GM12878 (cell line): ENCODE measurements around the gene TCOF1. TPM values are rescaled to one million over a fixed set of nuclear protein-coding genes. Genes with fewer than 3 reads are reported as not detected.

Source experiments
- ATF7 ChIP-seq: fragments of 450-650 bp; IDR thresholded peaks from 2 replicates; pipeline ENCODE4 v1.6.1; 2016; ENCODE audit warnings: low read depth, mild to moderate bottlenecking
- CREB1 ChIP-seq: IDR thresholded peaks from 2 replicates; pipeline ENCODE4 v1.6.1; 2012; ENCODE audit warnings: low read depth, mild to moderate bottlenecking, inconsistent platforms
- DPF2 ChIP-seq: fragments of 450-650 bp; IDR thresholded peaks from 2 replicates; pipeline ENCODE4 v1.6.1; 2017; ENCODE audit warnings: mild to moderate bottlenecking
- EZH2 ChIP-seq: IDR thresholded peaks from 2 replicates; pipeline ENCODE4 v1.6.1; 2012; ENCODE audit warnings: low read depth, mild to moderate bottlenecking, control low read depth, inconsistent platforms, low read length, borderline replicate concordance; ENCODE audit not compliant: control insufficient read depth
- IKZF2 ChIP-seq, 2 experiments: fragments of 450-650 bp; IDR thresholded peaks; 2 replicates each; pipeline ENCODE4 v1.6.1; 2017; ENCODE audit warnings: mild to moderate bottlenecking in 2 of 2, moderate library complexity in 2 of 2
- IRF4 ChIP-seq: IDR thresholded peaks from 2 replicates; pipeline ENCODE4 v1.6.1; 2011; ENCODE audit warnings: low read depth, low read length
- MXI1 ChIP-seq: fragments of 150-350 bp; IDR thresholded peaks from 2 replicates; pipeline ENCODE4 v1.6.1; 2011; ENCODE audit warnings: low read depth, mild to moderate bottlenecking, inconsistent platforms, low read length, improper control_type of control experiment
- MYC ChIP-seq: IDR thresholded peaks from 2 replicates; pipeline ENCODE4 v1.6.1; 2011; ENCODE audit warnings: mild to moderate bottlenecking, low read length, moderate library complexity, inconsistent platforms; ENCODE audit not compliant: insufficient read depth, insufficient replicate concordance, insufficient read length, severe bottlenecking
- NFIC ChIP-seq: IDR thresholded peaks from 2 replicates; pipeline ENCODE4 v1.6.1; 2012; ENCODE audit warnings: low read depth, mild to moderate bottlenecking, inconsistent platforms, low read length, moderate library complexity
- POLR2AphosphoS2 ChIP-seq: IDR thresholded peaks from 2 replicates; pipeline ENCODE4 v1.6.1; 2011; ENCODE audit warnings: low read depth, mild to moderate bottlenecking, low read length, improper control_type of control experiment, moderate library complexity
- RUNX3 ChIP-seq: IDR thresholded peaks from 2 replicates; pipeline ENCODE4 v1.6.1; 2012; ENCODE audit warnings: low read length, inconsistent platforms
- SP1 ChIP-seq: IDR thresholded peaks from one replicate; pipeline ENCODE4 v1.6.1; 2011; ENCODE audit warnings: low read depth, low read length
- YBX1 ChIP-seq: fragments of 450-650 bp; IDR thresholded peaks from 2 replicates; pipeline ENCODE4 v1.6.1; 2016; ENCODE audit warnings: antibody characterized with exemption
- YY1 ChIP-seq: IDR thresholded peaks from 2 replicates; pipeline ENCODE4 v1.6.1; 2011; ENCODE audit warnings: low read depth, mild to moderate bottlenecking, low read length
- ZSCAN29 ChIP-seq: fragments of 450-650 bp; IDR thresholded peaks from 2 replicates; pipeline ENCODE4 v1.6.1; 2017; ENCODE audit warnings: mild to moderate bottlenecking, moderate library complexity
- polyA plus RNA-seq, 11 experiments: library from polyadenylated mRNA; depleted of rRNA in 4 of 11; unstranded in 6 of 11; stranded (reverse) in 5 of 11; fragments of >200 nt; fragmentation: Nextera tagmentation in 4 of 11; fragmentation: Illumina TruSeq in 1 of 11; extraction: Ambion mirVana in 4 of 11; extraction: Trizol in 1 of 11; gene quantifications; 1 replicate in 1 of 11; 2 replicates in 10 of 11; pipeline versions ENCODE4 v1.2.1 to v1.2.3, GENCODE V29; 2011 to 2016; ENCODE audit warnings: inconsistent platforms in 2 of 11, missing spikeins in 2 of 11, low read depth in 1 of 11
- total RNA-seq, 4 experiments: library from RNA; depleted of rRNA in 3 of 4; stranded (reverse); fragments of >200 nt in 3 of 4; fragmentation: Illumina TruSeq in 1 of 4; extraction: Trizol in 1 of 4; gene quantifications; 2 replicates each; pipeline versions ENCODE4 v1.2.1 to v1.2.3, GENCODE V29; 2013 to 2021
- TF ChIP-seq, protein P1 (sequence below): fragments of 450-650 bp; IDR thresholded peaks from 2 replicates; pipeline ENCODE4 v1.6.1; 2017; ENCODE audit warnings: antibody characterized with exemption, mild to moderate bottlenecking, moderate library complexity
- TF ChIP-seq, protein P2 (sequence below): fragments of 450-650 bp; formaldehyde crosslinking; IDR thresholded peaks from 2 replicates; pipeline ENCODE4 v1.4.0; 2022; ENCODE audit warnings: mild to moderate bottlenecking, moderate library complexity
- TF ChIP-seq, protein P3 (sequence below): fragments of 450-650 bp; IDR thresholded peaks from 2 replicates; pipeline ENCODE4 v1.6.1; 2017; ENCODE audit warnings: low read depth, mild to moderate bottlenecking, moderate library complexity
- TF ChIP-seq, protein P4 (sequence below): fragments of 450-650 bp; formaldehyde crosslinking; IDR thresholded peaks from 2 replicates; pipeline ENCODE4 v1.4.0; 2020; ENCODE audit warnings: mild to moderate bottlenecking, moderate library complexity

TCOF1 gene
- total and polyA plus RNA-seq, 10 of the 15 experiments (the other 5 are each of a cell fraction or from before 2014, with no cell fraction given), result 8.7 to 83.9 (median 38.9) TPM

DNA sequence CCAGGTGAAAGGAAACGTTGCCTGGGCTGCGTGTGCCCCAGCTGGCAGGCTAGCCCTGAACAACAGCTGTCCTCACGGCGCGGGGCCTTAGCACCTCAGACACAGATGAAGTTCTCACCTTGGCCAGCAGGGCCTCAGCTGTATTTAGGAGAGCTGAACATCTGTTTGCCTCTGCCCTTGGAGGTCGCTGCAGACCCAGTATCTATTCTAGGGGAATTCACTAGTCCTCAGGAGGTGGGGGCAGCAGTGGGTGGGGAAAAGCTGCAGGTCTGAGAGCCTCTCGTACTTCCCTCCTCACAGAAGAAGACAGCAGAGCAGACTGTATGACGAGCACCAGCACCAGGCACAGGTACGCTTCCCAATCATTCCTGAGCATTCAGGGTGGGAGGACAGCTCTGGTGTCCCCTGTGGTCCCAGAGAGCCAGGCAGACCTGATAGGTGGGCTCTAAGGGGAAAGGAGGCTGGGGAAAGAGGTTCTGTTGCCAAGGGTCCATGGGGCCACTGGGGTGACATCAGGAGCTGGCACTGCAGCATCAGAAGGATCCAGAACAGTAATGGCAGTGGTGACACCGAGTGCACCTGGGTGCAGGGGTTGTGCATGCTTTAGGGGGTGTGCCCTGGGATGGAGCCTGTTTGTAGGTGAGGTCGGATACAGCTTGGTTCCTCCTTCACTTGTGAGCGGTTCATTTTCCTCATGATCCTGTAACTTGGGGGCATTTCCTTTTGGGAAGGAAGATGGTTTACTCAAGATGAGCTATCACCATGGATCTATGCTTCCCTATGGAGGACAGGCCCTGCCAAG, 41.4 kb downstream of the TCOF1 start (continued):
- TF ChIP-seq, protein P1, sequence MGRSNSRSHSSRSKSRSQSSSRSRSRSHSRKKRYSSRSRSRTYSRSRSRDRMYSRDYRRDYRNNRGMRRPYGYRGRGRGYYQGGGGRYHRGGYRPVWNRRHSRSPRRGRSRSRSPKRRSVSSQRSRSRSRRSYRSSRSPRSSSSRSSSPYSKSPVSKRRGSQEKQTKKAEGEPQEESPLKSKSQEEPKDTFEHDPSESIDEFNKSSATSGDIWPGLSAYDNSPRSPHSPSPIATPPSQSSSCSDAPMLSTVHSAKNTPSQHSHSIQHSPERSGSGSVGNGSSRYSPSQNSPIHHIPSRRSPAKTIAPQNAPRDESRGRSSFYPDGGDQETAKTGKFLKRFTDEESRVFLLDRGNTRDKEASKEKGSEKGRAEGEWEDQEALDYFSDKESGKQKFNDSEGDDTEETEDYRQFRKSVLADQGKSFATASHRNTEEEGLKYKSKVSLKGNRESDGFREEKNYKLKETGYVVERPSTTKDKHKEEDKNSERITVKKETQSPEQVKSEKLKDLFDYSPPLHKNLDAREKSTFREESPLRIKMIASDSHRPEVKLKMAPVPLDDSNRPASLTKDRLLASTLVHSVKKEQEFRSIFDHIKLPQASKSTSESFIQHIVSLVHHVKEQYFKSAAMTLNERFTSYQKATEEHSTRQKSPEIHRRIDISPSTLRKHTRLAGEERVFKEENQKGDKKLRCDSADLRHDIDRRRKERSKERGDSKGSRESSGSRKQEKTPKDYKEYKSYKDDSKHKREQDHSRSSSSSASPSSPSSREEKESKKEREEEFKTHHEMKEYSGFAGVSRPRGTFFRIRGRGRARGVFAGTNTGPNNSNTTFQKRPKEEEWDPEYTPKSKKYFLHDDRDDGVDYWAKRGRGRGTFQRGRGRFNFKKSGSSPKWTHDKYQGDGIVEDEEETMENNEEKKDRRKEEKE, result 0 out of 2 replicates have a peak, but pooled peaks have one; percentile 8
- TF ChIP-seq MXI1, result no peak
- TF ChIP-seq DPF2, result no peak
- TF ChIP-seq POLR2AphosphoS2, result peak; percentile 21
- TF ChIP-seq, protein P2, sequence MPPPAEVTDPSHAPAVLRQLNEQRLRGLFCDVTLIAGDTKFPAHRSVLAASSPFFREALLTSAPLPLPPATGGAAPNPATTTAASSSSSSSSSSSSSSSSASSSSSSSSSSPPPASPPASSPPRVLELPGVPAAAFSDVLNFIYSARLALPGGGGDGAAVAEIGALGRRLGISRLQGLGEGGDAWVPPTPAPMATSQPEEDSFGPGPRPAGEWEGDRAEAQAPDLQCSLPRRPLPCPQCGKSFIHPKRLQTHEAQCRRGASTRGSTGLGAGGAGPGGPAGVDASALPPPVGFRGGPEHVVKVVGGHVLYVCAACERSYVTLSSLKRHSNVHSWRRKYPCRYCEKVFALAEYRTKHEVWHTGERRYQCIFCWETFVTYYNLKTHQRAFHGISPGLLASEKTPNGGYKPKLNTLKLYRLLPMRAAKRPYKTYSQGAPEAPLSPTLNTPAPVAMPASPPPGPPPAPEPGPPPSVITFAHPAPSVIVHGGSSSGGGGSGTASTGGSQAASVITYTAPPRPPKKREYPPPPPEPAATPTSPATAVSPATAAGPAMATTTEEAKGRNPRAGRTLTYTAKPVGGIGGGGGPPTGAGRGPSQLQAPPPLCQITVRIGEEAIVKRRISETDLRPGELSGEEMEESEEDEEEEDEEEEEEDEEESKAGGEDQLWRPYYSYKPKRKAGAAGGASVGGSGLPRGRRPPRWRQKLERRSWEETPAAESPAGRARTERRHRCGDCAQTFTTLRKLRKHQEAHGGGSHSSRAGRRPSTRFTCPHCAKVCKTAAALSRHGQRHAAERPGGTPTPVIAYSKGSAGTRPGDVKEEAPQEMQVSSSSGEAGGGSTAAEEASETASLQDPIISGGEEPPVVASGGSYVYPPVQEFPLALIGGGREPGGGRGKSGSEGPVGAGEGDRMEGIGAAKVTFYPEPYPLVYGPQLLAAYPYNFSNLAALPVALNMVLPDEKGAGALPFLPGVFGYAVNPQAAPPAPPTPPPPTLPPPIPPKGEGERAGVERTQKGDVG (CRISPR knock-in tag), result no peak
- TF ChIP-seq NFIC, result no peak
- TF ChIP-seq YBX1, result no peak
- no peak for TF ChIP-seq MYC
- TF ChIP-seq IKZF2 (IDR thresholded peaks at IDR 0.05), result no peak
- TF ChIP-seq EZH2, result no peak
- TF ChIP-seq SP1, result no peak
- TF ChIP-seq CREB1, result no peak
- no peak for TF ChIP-seq RUNX3
- TF ChIP-seq, protein P3, sequence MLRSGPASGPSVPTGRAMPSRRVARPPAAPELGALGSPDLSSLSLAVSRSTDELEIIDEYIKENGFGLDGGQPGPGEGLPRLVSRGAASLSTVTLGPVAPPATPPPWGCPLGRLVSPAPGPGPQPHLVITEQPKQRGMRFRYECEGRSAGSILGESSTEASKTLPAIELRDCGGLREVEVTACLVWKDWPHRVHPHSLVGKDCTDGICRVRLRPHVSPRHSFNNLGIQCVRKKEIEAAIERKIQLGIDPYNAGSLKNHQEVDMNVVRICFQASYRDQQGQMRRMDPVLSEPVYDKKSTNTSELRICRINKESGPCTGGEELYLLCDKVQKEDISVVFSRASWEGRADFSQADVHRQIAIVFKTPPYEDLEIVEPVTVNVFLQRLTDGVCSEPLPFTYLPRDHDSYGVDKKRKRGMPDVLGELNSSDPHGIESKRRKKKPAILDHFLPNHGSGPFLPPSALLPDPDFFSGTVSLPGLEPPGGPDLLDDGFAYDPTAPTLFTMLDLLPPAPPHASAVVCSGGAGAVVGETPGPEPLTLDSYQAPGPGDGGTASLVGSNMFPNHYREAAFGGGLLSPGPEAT, result no peak
- TF ChIP-seq IRF4, result 0 out of 2 replicates have a peak, but pooled peaks have one; percentile 27
- TF ChIP-seq, protein P4, sequence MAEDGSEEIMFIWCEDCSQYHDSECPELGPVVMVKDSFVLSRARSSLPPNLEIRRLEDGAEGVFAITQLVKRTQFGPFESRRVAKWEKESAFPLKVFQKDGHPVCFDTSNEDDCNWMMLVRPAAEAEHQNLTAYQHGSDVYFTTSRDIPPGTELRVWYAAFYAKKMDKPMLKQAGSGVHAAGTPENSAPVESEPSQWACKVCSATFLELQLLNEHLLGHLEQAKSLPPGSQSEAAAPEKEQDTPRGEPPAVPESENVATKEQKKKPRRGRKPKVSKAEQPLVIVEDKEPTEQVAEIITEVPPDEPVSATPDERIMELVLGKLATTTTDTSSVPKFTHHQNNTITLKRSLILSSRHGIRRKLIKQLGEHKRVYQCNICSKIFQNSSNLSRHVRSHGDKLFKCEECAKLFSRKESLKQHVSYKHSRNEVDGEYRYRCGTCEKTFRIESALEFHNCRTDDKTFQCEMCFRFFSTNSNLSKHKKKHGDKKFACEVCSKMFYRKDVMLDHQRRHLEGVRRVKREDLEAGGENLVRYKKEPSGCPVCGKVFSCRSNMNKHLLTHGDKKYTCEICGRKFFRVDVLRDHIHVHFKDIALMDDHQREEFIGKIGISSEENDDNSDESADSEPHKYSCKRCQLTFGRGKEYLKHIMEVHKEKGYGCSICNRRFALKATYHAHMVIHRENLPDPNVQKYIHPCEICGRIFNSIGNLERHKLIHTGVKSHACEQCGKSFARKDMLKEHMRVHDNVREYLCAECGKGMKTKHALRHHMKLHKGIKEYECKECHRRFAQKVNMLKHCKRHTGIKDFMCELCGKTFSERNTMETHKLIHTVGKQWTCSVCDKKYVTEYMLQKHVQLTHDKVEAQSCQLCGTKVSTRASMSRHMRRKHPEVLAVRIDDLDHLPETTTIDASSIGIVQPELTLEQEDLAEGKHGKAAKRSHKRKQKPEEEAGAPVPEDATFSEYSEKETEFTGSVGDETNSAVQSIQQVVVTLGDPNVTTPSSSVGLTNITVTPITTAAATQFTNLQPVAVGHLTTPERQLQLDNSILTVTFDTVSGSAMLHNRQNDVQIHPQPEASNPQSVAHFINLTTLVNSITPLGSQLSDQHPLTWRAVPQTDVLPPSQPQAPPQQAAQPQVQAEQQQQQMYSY, result no peak
- no peak for TF ChIP-seq ATF7
- no peak for TF ChIP-seq ZSCAN29
- peak; percentile 16; the same call in 1 of the 2 replicates for TF ChIP-seq YY1
